Skeletal muscle tissue (tissue), 4 donors: ENCODE results near the gene GPR156. TPM values are rescaled to one million over a fixed set of nuclear protein-coding genes. Genes with fewer than 3 reads are reported as not detected.

Experiments used
- H3K27ac ChIP-seq: one replicate; pipeline ENCODE4 v1.7.0; 2013; ENCODE audit warnings: mild to moderate bottlenecking, low read depth, low read length, inconsistent platforms
- H3K27me3 ChIP-seq, 3 donors: one replicate each; pipeline ENCODE4 v1.7.0; 2013; ENCODE audit warnings: low read length in 3 of 3; ENCODE audit not compliant: control insufficient read depth in 3 of 3, insufficient read depth in 3 of 3
- H3K36me3 ChIP-seq, 3 donors: one replicate each; pipeline ENCODE4 v1.7.0; 2013; ENCODE audit warnings: low read length in 3 of 3; ENCODE audit not compliant: control insufficient read depth in 3 of 3, insufficient read depth in 3 of 3
- H3K4me1 ChIP-seq, 3 donors: one replicate each; pipeline ENCODE4 v1.7.0; 2013; ENCODE audit warnings: low read length in 3 of 3, mild to moderate bottlenecking in 3 of 3; ENCODE audit not compliant: control insufficient read depth in 3 of 3, insufficient read depth in 3 of 3
- H3K4me3 ChIP-seq, 3 donors: one replicate each; pipeline ENCODE4 v1.7.0; 2013; ENCODE audit warnings: low read length in 3 of 3
- H3K9ac ChIP-seq, 3 donors: one replicate each; pipeline ENCODE4 v1.7.0; 2013; ENCODE audit warnings: low read length in 3 of 3, mild to moderate bottlenecking in 3 of 3, moderate library complexity in 2 of 3, low read depth in 1 of 3
- H3K9me3 ChIP-seq, 3 donors: one replicate each; pipeline ENCODE4 v1.7.0; 2013; ENCODE audit warnings: low read length in 3 of 3; ENCODE audit not compliant: control insufficient read depth in 3 of 3
- total RNA-seq: library from RNA; depleted of rRNA; stranded (reverse); fragments of >200 nt; gene quantifications from one replicate; pipeline ENCODE4 v1.2.3, GENCODE V29; 2014
- donor health status: Osteomylitis.

Gene GPR156
- total RNA-seq, 1 donor from 2014 or later = 1.0 TPM

DNA sequence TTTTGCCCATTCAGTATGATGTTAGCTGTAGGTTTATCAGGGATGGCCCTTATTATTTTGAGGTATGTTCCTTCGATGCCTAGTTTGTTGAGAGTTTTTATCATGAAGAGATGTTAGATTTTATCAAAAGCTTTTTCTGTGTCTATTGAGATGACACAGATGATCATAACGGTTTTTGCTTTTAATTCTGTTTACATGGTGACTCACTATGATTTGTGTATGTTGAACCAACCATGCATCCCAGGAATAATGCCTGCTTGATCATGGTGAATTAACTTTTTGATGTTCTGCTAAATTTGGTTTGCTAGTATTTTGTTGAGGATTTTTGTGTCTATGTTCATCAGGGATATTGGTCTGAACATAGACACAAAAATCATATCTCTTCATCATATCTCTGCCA is 8.3 kb downstream of the GPR156 start:
- Histone ChIP-seq H3K9ac (no peak overlapping the region), H3K36me3 (no peaks in the 10 kb centered on the region), H3K27ac (no peak overlapping the region), H3K4me3 (no peak overlapping the region), H3K9me3 (no peaks in the 10 kb centered on the region), H3K4me1 (peaks cover 0 to 7% (median 4%) of the 10 kb centered on the region in 3 donors), H3K27me3 (peaks cover 0 to 5% (median 0%) of the 10 kb centered on the region in 3 donors)

DNA sequence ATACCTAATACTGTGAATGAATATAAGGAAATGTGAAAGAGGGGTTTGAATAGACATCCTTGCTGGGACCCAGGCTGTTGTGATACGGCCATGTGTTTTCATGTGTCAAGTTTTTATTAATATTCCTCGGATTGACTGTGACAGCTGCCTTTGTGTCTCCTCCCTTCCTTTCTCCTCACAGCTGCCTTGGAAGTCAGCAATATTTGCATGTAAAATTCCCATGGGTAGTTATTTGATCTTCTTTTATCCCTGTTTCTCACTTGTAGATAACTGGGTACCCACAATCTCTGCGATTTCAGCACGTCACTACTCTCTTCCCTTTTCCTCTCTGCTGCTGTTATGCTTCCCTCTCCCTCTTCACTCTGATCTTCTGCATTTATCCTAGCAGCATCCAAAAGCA is 9.4 kb downstream of the GPR156 start:
- H3K4me1 ChIP-seq = peaks cover 0 to 7% (median 4%) of the 10 kb centered on the region in 3 donors
- no peaks in the 10 kb centered on the region for H3K36me3 ChIP-seq
- no peak overlapping the region for H3K4me3 ChIP-seq
- no peaks in the 10 kb centered on the region for H3K9me3 ChIP-seq
- no peaks in the 10 kb centered on the region for H3K27me3 ChIP-seq
- H3K9ac ChIP-seq = no peak overlapping the region
- H3K27ac ChIP-seq = no peak overlapping the region

DNA sequence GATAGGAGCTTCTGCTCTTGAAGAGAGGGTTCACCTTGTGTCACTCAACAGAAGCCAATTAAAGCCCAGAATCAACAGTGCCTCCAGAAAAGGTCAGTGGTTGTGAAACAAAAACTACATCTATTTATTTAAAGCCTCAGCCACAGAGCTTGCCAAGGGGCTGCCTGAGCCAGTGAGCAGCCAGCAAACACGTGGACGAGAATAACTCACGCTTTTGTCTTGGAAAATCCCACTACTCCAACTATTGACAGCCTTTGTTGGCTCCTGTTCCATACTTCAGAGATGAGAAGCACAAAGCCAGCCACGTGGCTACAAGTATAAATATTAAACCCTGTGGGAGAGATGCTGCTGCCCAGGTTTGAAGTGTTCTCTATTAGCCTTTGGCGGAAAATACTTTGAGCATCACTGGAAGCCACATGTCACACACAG is 10.3 kb downstream of the GPR156 start:
- Histone ChIP-seq H3K9ac (no peak overlapping the region), H3K4me3 (no peak overlapping the region), H3K27me3 (no peaks in the 10 kb centered on the region), H3K9me3 (peaks cover 0 to 2% (median 0%) of the 10 kb centered on the region in 3 donors), H3K27ac (no peak overlapping the region), H3K4me1 (peaks cover 0 to 7% (median 4%) of the 10 kb centered on the region in 3 donors), H3K36me3 (no peaks in the 10 kb centered on the region)

GRCh38 chr3:120272286-120272685 is 12.7 kb downstream of the GPR156 start:
- Histone ChIP-seq H3K36me3 (no peaks in the 10 kb centered on the region), H3K4me3 (no peak overlapping the region), H3K9me3 (peaks cover 0 to 4% (median 0%) of the 10 kb centered on the region in 3 donors), H3K4me1 (peaks cover 0 to 7% (median 4%) of the 10 kb centered on the region in 3 donors), H3K27me3 (no peaks in the 10 kb centered on the region), H3K9ac (no peak overlapping the region), H3K27ac (no peak overlapping the region)

DNA sequence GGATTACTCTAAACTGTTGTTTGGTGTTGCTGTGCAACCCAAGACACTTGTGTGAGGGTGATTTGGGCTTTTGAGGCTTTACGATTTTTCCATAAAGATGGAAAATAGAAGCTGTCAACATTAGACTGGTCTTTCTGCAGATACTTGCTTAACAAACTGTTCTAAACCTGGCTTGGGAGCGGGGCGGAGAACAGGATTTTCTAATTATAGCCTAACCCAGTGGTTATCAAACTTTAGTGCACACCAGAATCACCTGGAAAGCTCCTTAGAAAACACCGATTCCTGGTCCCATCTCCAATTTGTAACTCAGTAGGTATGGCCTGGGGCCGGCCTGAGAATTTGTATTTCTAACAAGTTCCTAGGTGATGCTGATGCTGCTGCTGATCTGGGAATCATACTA is 19.0 kb downstream of the GPR156 start:
- no peak overlapping the region for H3K4me3 ChIP-seq
- no peaks in the 10 kb centered on the region for H3K4me1 ChIP-seq
- H3K36me3 ChIP-seq = no peaks in the 10 kb centered on the region
- peaks cover 0 to 4% (median 0%) of the 10 kb centered on the region in 3 donors for H3K9me3 ChIP-seq
- no peak overlapping the region for H3K9ac ChIP-seq
- H3K27me3 ChIP-seq = no peaks in the 10 kb centered on the region
- no peak overlapping the region for H3K27ac ChIP-seq

DNA sequence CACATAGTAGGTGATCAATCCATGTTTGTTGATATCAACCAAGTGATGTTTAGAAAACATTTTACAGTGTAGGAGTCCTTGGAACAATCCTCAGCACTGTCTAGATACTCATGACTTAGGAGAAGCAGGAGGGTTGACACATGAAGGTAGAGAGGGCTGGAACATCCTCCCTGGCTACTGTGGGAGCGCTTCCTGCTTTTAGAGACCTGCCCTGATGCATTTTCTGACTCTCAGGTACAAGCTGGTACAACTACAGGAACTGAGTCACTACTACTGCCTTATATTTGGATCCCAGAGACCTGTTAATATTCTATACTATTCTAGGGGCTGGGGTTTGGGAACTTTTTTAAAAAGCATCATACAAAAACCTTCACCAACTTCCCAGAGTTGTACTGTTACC is 20.1 kb downstream of the GPR156 start:
- Histone ChIP-seq H3K9ac (no peak overlapping the region), H3K9me3 (peaks cover 0 to 4% (median 0%) of the 10 kb centered on the region in 3 donors), H3K27ac (no peak overlapping the region), H3K27me3 (no peaks in the 10 kb centered on the region), H3K36me3 (no peaks in the 10 kb centered on the region), H3K4me1 (no peaks in the 10 kb centered on the region), H3K4me3 (no peak overlapping the region)

GRCh38 chr3:120263792-120264191 is 21.2 kb downstream of the GPR156 start:
- no peaks in the 10 kb centered on the region for H3K27me3 ChIP-seq

DNA sequence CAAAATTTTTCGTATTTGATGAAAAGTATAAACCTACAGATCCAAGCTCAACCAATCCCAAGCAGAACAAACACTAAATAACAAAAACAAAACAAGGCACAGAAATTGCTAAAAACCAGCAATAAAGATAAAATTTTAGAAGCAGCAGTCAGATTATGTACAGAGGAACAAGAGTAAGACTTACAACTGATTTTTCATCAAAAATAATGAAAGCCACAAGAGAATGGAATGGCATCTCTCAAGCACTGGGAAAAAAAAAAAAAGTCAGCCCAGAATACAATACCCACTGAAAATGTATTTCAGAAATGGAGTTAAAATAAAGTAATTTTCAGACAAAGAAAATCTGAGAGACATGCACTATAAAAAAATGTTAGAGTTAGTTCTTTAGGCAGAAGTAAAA is 27.0 kb downstream of the GPR156 start:
- no peaks in the 10 kb centered on the region for H3K4me1 ChIP-seq
- H3K9me3 ChIP-seq = no peaks in the 10 kb centered on the region
- no peak overlapping the region for H3K27ac ChIP-seq

More at GRCh38 chr3:120263792-120264191, 21.2 kb downstream of the GPR156 start:
- Histone ChIP-seq H3K36me3 (no peaks in the 10 kb centered on the region), H3K27ac (no peak overlapping the region), H3K9ac (no peak overlapping the region), H3K4me1 (no peaks in the 10 kb centered on the region), H3K4me3 (no peak overlapping the region), H3K9me3 (no peaks in the 10 kb centered on the region)

GRCh38 chr3:120245386-120245785 is 39.6 kb downstream of the GPR156 start:
- Histone ChIP-seq H3K36me3 (no peaks in the 10 kb centered on the region), H3K4me3 (no peak overlapping the region), H3K27ac (no peak overlapping the region), H3K9ac (no peak overlapping the region), H3K27me3 (no peaks in the 10 kb centered on the region), H3K9me3 (no peaks in the 10 kb centered on the region), H3K4me1 (no peaks in the 10 kb centered on the region)

More for the DNA sequence above, 27.0 kb downstream of the GPR156 start:
- Histone ChIP-seq H3K4me3 (no peak overlapping the region), H3K27me3 (no peaks in the 10 kb centered on the region), H3K9ac (no peak overlapping the region), H3K36me3 (no peaks in the 10 kb centered on the region)

- Histone ChIP-seq H3K4me1 (no peaks in the 10 kb centered on the region), H3K27ac (no peak overlapping the region), H3K9me3 (no peaks in the 10 kb centered on the region), H3K36me3 (no peaks in the 10 kb centered on the region), H3K4me3 (no peak overlapping the region), H3K27me3 (no peaks in the 10 kb centered on the region), H3K9ac (no peak overlapping the region)
Measured at GRCh38 chr3:120244834-120245225, 40.2 kb downstream of the GPR156 start.

DNA sequence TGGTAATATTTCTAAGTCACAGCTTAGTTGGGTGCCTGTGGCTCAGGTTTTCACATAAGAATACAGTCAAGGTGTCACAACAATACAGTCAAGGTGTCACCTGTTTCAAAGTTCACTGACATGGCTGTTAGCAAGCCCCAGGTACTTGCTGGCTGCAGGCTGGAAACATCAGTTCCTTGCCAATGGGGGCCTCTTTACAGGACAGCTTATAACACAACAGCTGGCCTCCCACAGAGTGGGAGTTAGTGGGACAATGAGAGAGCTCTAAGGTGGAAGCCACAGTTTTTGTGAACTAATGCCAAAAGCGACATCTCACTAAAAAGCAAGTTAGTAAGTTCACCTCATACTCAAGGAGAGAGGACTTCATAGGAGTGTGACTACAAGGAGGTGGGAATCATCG is 45.4 kb downstream of the GPR156 start:
- Histone ChIP-seq H3K4me3 (no peak overlapping the region), H3K4me1 (no peaks in the 10 kb centered on the region), H3K27me3 (no peaks in the 10 kb centered on the region), H3K36me3 (no peaks in the 10 kb centered on the region), H3K9ac (no peak overlapping the region), H3K9me3 (no peaks in the 10 kb centered on the region), H3K27ac (no peak overlapping the region)
